SIG-M5 treated with dmso at 0.1 percent for 504 hours (cell line): ENCODE results near the gene MTHFD2.

Source experiments
- DNase-seq: peaks from one replicate; lab custom pipeline; 2025; ENCODE audit not compliant: unreplicated experiment; lab: John Stamatoyannopoulos, UW

Gene MTHFD2

GRCh38 chr2:74261204-74261864 lies 62.9 kb downstream of the MTHFD2 start:
- DNase-seq: no peak

- DNase-seq: no peak
Observed at GRCh38 chr2:74262681-74263080, 64.3 kb downstream of the MTHFD2 start.

- DNase-seq: no peak
Observed at GRCh38 chr2:74264281-74264680, 65.9 kb downstream of the MTHFD2 start.

- peak; percentile 15 for DNase-seq
Observed at GRCh38 chr2:74267068-74267467, 68.7 kb downstream of the MTHFD2 start.
